PC-9 (cell line): ENCODE measurements around the gene ACP3.

Experiments used
- EZH2 ChIP-seq: fragments of 200-600 bp; sonication (generic); IDR thresholded peaks from 2 replicates; pipeline ENCODE4 v1.8.0; 2017; ENCODE audit warnings: antibody characterized with exemption, low read depth
- TF ChIP-seq, protein P1 (sequence below): fragments of 200-600 bp; sonication (generic); conservative IDR thresholded peaks from 2 replicates; pipeline ENCODE4 v1.6.1; 2017; ENCODE audit warnings: mixed run types, antibody characterized with exemption, mild to moderate bottlenecking, moderate library complexity

DNA sequence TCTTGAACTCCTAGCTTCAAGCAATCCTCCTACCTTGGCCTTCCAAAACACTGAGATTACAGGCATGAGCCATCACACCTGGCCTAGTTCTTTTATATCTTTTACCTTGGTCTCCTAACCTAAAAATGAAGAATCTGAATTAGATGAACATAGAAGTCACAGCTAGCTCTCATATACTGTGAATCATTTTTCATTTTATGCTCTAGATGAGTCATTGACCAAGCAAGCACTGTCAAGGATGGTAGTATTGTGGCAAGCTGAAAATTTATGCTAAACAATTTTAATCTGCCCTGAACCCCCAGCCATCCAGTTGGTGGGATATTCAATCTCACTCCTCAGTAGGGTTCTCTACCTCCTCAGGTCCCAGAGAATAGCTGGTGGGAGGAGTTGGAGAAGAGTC, 51.8 kb downstream of the ACP3 start:
- TF ChIP-seq, protein P1, sequence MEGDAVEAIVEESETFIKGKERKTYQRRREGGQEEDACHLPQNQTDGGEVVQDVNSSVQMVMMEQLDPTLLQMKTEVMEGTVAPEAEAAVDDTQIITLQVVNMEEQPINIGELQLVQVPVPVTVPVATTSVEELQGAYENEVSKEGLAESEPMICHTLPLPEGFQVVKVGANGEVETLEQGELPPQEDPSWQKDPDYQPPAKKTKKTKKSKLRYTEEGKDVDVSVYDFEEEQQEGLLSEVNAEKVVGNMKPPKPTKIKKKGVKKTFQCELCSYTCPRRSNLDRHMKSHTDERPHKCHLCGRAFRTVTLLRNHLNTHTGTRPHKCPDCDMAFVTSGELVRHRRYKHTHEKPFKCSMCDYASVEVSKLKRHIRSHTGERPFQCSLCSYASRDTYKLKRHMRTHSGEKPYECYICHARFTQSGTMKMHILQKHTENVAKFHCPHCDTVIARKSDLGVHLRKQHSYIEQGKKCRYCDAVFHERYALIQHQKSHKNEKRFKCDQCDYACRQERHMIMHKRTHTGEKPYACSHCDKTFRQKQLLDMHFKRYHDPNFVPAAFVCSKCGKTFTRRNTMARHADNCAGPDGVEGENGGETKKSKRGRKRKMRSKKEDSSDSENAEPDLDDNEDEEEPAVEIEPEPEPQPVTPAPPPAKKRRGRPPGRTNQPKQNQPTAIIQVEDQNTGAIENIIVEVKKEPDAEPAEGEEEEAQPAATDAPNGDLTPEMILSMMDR, result no peak
- no peak for TF ChIP-seq EZH2
